Measurements from ENCODE around the gene FBXO45.

- TF ChIP-seq CREB1 (IDR thresholded peaks at IDR 0.05; ENCODE audit: low read depth) = no peak
- no peak for TF ChIP-seq MAX (IDR thresholded peaks at IDR 0.05)
- no peak for TF ChIP-seq CEBPB (IDR thresholded peaks at IDR 0.05)
- TF ChIP-seq TAF1 (IDR thresholded peaks at IDR 0.05; ENCODE audit: low read depth) = no peak
Measured at GRCh38 chr3:196585044-196585757, 16.7 kb downstream of the FBXO45 start.
